ENCODE data around the gene PIGL.
"Not testable (repeated sequence)": the region's sequence is repeated elsewhere in the genome, so short reads cannot be mapped to it uniquely, and the experiment has no call there.

PIGL gene

GRCh38 chr17:16301963-16302855 lies 85.2 kb downstream of the PIGL start:
- Mint-ChIP-seq H3K27ac (peak overlapping the region; percentile 54), H3K4me3 (no peak overlapping the region), H3K4me1 (ENCODE audit: low read depth) (peaks cover 12% of the 10 kb centered on the region), H3K9me3 (ENCODE audit: low read depth) (no peaks in the 10 kb centered on the region), H3K36me3 (peaks cover 6% of the 10 kb centered on the region), H3K27me3 (no peaks in the 10 kb centered on the region)

- no peak overlapping the region for H3K27ac Mint-ChIP-seq
- peaks cover 7% of the 10 kb centered on the region for H3K4me1 Mint-ChIP-seq (ENCODE audit: low read depth)
- peaks cover 6% of the 10 kb centered on the region for H3K36me3 Mint-ChIP-seq
- H3K9me3 Mint-ChIP-seq (ENCODE audit: low read depth), result no peaks in the 10 kb centered on the region
- no peak overlapping the region for H3K4me3 Mint-ChIP-seq
- H3K27me3 Mint-ChIP-seq, result no peaks in the 10 kb centered on the region
Observed at GRCh38 chr17:16302856-16303255, 85.8 kb downstream of the PIGL start.

- H3K27me3 Mint-ChIP-seq, result no peaks in the 10 kb centered on the region
- peaks cover 9% of the 10 kb centered on the region for H3K36me3 Mint-ChIP-seq
- H3K27ac Mint-ChIP-seq, result no peak overlapping the region
- no peak overlapping the region for H3K4me3 Mint-ChIP-seq
- no peaks in the 10 kb centered on the region for H3K9me3 Mint-ChIP-seq (ENCODE audit: low read depth)
- peaks cover 2% of the 10 kb centered on the region for H3K4me1 Mint-ChIP-seq (ENCODE audit: low read depth)
Observed at GRCh38 chr17:16304830-16305229, 87.8 kb downstream of the PIGL start.

- Mint-ChIP-seq H3K9me3 (ENCODE audit: low read depth) (no peaks in the 10 kb centered on the region), H3K4me3 (no peak overlapping the region), H3K27me3 (no peaks in the 10 kb centered on the region), H3K27ac (no peak overlapping the region), H3K4me1 (ENCODE audit: low read depth) (peaks cover 7% of the 10 kb centered on the region), H3K36me3 (peaks cover 13% of the 10 kb centered on the region)
Observed at GRCh38 chr17:16306211-16306610, 89.2 kb downstream of the PIGL start.

- not testable (repeated sequence) for H3K9me3 Mint-ChIP-seq (ENCODE audit: low read depth); H3K27me3 Mint-ChIP-seq; H3K27ac Mint-ChIP-seq; H3K4me3 Mint-ChIP-seq; H3K36me3 Mint-ChIP-seq
- peaks cover 19% of the 10 kb centered on the region for H3K4me1 Mint-ChIP-seq (ENCODE audit: low read depth)
Observed at GRCh38 chr17:16312061-16312460, 95.1 kb downstream of the PIGL start.

- no peak overlapping the region for H3K27ac Mint-ChIP-seq
Observed at GRCh38 chr17:16313139-16314090, 96.4 kb downstream of the PIGL start.

GRCh38 chr17:16314189-16314588 lies 97.2 kb downstream of the PIGL start:
- Mint-ChIP-seq H3K4me1 (ENCODE audit: low read depth) (peaks cover 19% of the 10 kb centered on the region), H3K36me3 (peaks cover 6% of the 10 kb centered on the region), H3K4me3 (no peak overlapping the region), H3K9me3 (ENCODE audit: low read depth) (no peaks in the 10 kb centered on the region), H3K27me3 (no peaks in the 10 kb centered on the region), H3K27ac (no peak overlapping the region)

More at GRCh38 chr17:16313139-16314090, 96.4 kb downstream of the PIGL start:
- H3K36me3 Mint-ChIP-seq, result peaks cover 10% of the 10 kb centered on the region
- no peaks in the 10 kb centered on the region for H3K9me3 Mint-ChIP-seq (ENCODE audit: low read depth)
- H3K4me3 Mint-ChIP-seq, result no peak overlapping the region
- H3K27me3 Mint-ChIP-seq, result no peaks in the 10 kb centered on the region
- H3K4me1 Mint-ChIP-seq (ENCODE audit: low read depth), result peaks cover 19% of the 10 kb centered on the region

- H3K27ac Mint-ChIP-seq, result no peak overlapping the region
- H3K27me3 Mint-ChIP-seq, result no peaks in the 10 kb centered on the region
- no peaks in the 10 kb centered on the region for H3K9me3 Mint-ChIP-seq (ENCODE audit: low read depth)
- H3K4me1 Mint-ChIP-seq (ENCODE audit: low read depth), result peaks cover 19% of the 10 kb centered on the region
- H3K36me3 Mint-ChIP-seq, result peaks cover 6% of the 10 kb centered on the region
- no peak overlapping the region for H3K4me3 Mint-ChIP-seq
Observed at GRCh38 chr17:16314859-16315258, 97.8 kb downstream of the PIGL start.

- H3K27ac Mint-ChIP-seq, result no peak overlapping the region
- H3K9me3 Mint-ChIP-seq (ENCODE audit: low read depth), result no peaks in the 10 kb centered on the region
- peaks cover 5% of the 10 kb centered on the region for H3K36me3 Mint-ChIP-seq
- H3K4me3 Mint-ChIP-seq, result no peak overlapping the region
- H3K27me3 Mint-ChIP-seq, result no peaks in the 10 kb centered on the region
- no peaks in the 10 kb centered on the region for H3K4me1 Mint-ChIP-seq (ENCODE audit: low read depth)
Observed at GRCh38 chr17:16319969-16320368, 103.0 kb downstream of the PIGL start.

- Mint-ChIP-seq H3K27me3 (no peaks in the 10 kb centered on the region), H3K9me3 (ENCODE audit: low read depth) (no peaks in the 10 kb centered on the region), H3K27ac (no peak overlapping the region), H3K4me3 (no peak overlapping the region), H3K36me3 (peaks cover 10% of the 10 kb centered on the region), H3K4me1 (ENCODE audit: low read depth) (no peaks in the 10 kb centered on the region)
Observed at GRCh38 chr17:16322636-16323035, 105.6 kb downstream of the PIGL start.

- H3K27me3 Mint-ChIP-seq, result no peaks in the 10 kb centered on the region
- H3K4me3 Mint-ChIP-seq, result no peak overlapping the region
- no peaks in the 10 kb centered on the region for H3K4me1 Mint-ChIP-seq (ENCODE audit: low read depth)
- no peak overlapping the region for H3K27ac Mint-ChIP-seq
- no peaks in the 10 kb centered on the region for H3K9me3 Mint-ChIP-seq (ENCODE audit: low read depth)
- H3K36me3 Mint-ChIP-seq, result peaks cover 13% of the 10 kb centered on the region
Observed at GRCh38 chr17:16325964-16326363, 109.0 kb downstream of the PIGL start.

GRCh38 chr17:16327018-16327417 lies 110.0 kb downstream of the PIGL start:
- Mint-ChIP-seq H3K9me3 (ENCODE audit: low read depth) (no peaks in the 10 kb centered on the region), H3K27ac (no peak overlapping the region), H3K36me3 (peaks cover 13% of the 10 kb centered on the region), H3K4me1 (ENCODE audit: low read depth) (no peaks in the 10 kb centered on the region), H3K27me3 (no peaks in the 10 kb centered on the region), H3K4me3 (no peak overlapping the region)

GRCh38 chr17:16328997-16329396 lies 112.0 kb downstream of the PIGL start:
- Mint-ChIP-seq H3K9me3 (ENCODE audit: low read depth) (no peaks in the 10 kb centered on the region), H3K27me3 (no peaks in the 10 kb centered on the region), H3K4me1 (ENCODE audit: low read depth) (no peaks in the 10 kb centered on the region), H3K27ac (no peak overlapping the region), H3K4me3 (no peak overlapping the region), H3K36me3 (peaks cover 9% of the 10 kb centered on the region)

- peaks cover 9% of the 10 kb centered on the region for H3K36me3 Mint-ChIP-seq
- no peak overlapping the region for H3K4me3 Mint-ChIP-seq
- no peaks in the 10 kb centered on the region for H3K27me3 Mint-ChIP-seq
- no peak overlapping the region for H3K27ac Mint-ChIP-seq
- no peaks in the 10 kb centered on the region for H3K9me3 Mint-ChIP-seq (ENCODE audit: low read depth)
- H3K4me1 Mint-ChIP-seq (ENCODE audit: low read depth), result no peaks in the 10 kb centered on the region
Observed at GRCh38 chr17:16329519-16330271, 112.7 kb downstream of the PIGL start.
